Stimulated activated CD8-positive, alpha-beta memory T cell treated with anti-CD3 and anti-CD28 coated beads, Interleukin-15, amount 100 ng/mL, for 24 hours (primary cell): ENCODE results near the gene CFAP119.
A peak's percentile ranks its signal among the peaks of the same experiment; 100 is the strongest.

Experiments
- DNase-seq: peaks from one replicate; pipeline ENCODE4 v3.0.0-alpha.2; 2020; ENCODE audit warnings: low read depth

CFAP119 gene

DNA sequence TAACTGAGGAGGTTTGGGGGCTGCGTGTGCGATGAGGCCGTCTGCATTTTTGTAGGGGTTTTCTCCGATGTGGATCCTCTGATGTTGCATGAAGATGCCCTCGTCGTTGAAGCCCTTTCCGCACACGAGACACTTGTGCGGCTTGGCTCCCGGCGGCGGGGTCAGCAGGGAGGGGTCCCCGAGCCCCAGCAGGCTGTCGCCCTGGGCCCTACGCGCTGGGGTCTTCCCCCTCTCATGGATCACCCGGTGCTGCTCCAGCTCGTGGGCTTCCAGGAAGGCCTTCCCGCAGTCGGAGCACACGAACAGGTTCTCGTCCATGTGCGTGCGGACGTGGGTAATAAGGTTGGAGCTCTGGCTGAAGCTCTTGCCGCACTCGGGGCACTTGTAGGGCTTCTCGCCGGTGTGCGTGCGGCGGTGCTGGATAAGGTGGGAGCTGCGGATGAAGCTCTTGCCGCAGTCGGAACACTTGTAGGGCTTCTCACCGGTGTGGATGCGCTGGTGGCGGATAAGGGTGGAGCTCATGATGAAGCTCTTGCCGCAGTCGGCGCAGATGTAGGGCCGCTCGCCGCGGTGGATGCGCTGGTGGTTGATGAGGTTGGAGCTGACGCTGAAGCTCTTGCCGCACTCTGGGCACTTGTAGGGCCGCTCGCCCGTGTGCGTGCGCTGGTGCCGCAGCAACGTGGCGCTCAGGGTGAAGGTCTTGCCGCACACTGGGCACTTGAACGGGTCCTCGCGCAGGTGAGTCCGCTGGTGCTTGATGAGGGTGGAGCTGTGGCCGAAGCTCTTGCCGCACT is 20.8 kb upstream of the CFAP119 start:
- DNase-seq: no peak

GRCh38 chr16:30780549-30780948 is 18.7 kb upstream of the CFAP119 start:
- DNase-seq: no peak

DNA sequence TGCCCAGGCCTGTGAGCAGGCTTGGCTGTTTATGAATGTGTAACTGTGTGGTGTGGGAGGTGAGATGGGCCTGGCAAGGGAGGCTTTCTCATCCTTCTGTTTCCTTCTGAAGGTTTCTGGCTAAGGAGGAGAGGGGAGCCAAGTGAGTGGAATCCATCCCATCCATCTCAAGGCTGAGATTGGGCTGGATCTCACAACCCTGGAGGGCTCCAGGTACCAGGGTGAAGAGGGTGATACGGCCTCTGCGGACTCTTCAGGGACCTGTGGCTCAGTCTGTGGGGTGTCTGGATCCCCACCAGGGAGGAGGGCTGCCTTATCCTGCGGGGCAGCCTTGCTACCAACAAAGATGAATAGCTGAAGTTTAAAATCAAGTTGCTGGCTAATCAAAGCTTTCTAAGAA is 18.2 kb upstream of the CFAP119 start:
- no peak for DNase-seq

GRCh38 chr16:30779596-30779995 is 17.7 kb upstream of the CFAP119 start:
- DNase-seq: no peak

- DNase-seq: no peak
Observed at GRCh38 chr16:30778549-30779244, 16.8 kb upstream of the CFAP119 start.

GRCh38 chr16:30777591-30778297 is 15.9 kb upstream of the CFAP119 start:
- DNase-seq: no peak

DNA sequence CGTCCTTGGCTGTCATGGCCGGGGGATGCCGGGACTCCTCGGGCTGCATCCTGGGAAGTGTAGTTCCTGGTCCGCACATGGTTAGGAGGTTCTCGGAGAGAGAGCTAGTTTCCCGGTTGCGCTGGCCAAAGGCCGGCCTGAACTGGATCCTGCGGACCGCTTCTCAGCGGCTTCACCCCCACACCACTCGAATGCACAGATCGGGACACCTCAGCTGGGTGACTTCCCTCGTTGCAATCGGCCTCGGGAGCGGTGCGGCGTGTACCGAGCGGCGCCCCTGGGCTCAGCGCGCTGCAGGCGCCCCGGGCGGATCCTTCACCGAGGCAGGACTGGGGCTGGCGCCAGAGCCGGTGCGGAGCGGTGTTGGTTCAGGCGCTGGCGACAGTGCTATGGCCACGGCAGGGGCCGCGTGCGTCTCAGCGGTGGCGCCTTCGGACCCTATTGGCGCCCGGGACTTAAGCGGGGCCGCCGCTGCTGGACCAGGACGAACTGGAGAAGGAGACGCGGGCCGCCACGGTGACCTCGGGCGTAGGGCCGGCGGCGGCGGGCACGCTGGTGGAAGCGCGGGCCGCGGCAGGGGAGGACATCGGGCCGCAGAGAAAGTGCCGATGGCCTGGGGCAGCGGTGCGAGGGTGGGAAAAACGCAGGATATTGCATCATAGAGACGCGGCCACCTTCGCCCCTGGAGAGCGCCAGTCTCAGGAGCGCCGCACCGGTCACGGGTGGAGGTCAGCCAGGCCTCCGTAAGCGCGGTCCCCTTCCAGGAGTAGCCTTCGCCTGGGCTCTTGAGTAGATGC is 13.7 kb upstream of the CFAP119 start:
- peak; percentile 33 for DNase-seq

GRCh38 chr16:30775131-30775391 is 13.2 kb upstream of the CFAP119 start:
- DNase-seq: no peak

- no peak for DNase-seq
Observed at GRCh38 chr16:30774367-30775130, 12.7 kb upstream of the CFAP119 start.

DNA sequence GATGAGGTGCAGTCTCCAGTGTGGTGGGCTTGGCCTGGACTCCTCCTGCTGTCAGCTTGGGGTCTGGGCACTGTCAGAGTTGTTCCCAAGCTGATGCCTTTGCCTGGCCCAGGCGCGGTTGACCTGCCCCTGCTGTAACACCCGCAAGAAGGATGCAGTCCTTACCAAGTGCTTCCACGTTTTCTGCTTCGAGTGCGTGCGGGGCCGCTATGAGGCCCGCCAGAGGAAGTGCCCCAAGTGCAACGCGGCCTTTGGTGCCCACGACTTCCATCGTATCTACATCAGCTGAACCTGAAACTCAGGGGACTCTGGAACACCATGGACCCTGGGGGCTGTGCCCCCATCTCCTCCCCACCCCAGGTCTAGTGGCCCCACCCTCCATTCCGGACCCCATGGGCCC is 12.0 kb upstream of the CFAP119 start:
- DNase-seq: no peak

DNA sequence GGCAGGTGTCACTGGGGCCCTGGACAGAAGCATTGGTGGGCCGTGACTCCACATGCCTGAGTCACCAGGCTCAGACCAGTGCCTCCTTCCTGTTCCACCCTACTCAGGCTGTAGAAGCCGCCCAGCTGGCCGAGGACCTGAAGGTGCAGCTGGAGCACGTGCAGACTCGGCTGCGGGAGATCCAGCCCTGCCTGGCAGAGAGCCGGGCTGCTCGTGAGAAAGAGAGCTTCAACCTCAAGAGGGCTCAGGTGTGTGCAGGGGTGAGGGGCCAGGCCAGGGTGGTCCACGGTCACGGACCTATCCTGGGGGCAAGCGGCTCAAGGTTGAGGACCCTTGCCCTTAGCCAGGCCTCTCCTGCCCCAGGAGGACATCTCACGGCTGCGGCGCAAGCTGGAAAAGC is 9.9 kb upstream of the CFAP119 start:
- DNase-seq: no peak

- DNase-seq: no peak
Observed at GRCh38 chr16:30769379-30770089, 7.7 kb upstream of the CFAP119 start.

DNA sequence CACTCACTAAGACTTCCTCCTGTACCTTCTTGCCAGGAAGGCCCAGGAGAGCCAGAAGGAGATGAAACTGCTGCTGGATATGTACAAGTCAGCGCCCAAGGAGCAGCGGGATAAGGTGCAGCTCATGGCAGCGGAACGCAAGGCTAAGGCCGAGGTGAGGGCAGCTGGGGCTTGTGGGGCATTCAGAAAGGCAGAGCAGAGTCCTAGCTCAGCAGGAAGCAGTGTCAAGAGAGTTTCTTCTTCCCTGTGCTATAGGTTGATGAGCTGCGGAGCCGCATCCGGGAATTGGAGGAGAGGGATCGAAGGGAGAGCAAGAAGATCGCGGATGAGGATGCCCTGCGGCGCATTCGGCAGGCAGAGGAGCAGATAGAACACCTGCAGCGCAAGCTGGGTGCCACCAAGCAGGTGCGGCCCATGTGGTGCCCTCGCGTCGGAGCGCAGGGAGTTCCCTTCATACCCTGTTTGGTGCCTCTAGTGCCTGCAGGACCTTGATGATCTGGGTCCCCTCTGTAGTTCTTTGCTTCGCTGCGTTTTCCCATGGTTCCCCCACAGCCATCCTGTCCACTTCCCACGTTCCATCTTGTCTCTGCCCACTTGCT is 6.8 kb upstream of the CFAP119 start:
- no peak for DNase-seq

- DNase-seq: no peak
Observed at GRCh38 chr16:30767767-30768465, 6.1 kb upstream of the CFAP119 start.

- no peak for DNase-seq
Observed at GRCh38 chr16:30766933-30767284, 5.0 kb upstream of the CFAP119 start.

- DNase-seq: no peak
Observed at GRCh38 chr16:30766206-30766932, 4.5 kb upstream of the CFAP119 start.

- DNase-seq: no peak
Observed at GRCh38 chr16:30764816-30765465, 3.1 kb upstream of the CFAP119 start.

DNA sequence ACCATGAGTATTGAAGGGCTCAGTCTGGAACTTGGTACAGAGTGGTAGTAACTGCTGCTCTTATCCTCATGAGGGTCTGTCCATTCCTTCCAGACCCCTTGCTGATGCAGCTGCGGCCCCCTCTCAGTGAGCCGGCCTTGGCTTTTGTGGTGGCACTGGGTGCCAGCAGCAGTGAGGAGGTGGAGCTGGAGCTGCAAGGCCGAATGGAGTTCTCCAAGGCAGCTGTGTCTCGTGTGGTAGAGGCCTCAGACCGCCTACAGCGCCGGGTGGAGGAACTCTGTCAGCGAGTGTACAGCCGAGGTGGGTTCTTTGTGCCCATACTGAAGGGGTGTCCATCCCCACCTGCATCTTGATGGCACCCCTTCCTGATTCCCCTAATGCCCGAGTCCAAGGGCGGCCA is 2.2 kb upstream of the CFAP119 start:
- DNase-seq: no peak
